ENCODE data around the gene AP4M1.
A peak's percentile ranks its signal among the peaks of the same experiment; 100 is the strongest.

Gene AP4M1

GRCh38 chr7:100087055-100087750 lies 14.2 kb upstream of the AP4M1 start:
- no peak overlapping the region for H3K27ac ChIP-seq
- TF ChIP-seq ZFX (IDR thresholded peaks at IDR 0.05; ENCODE audit: borderline replicate concordance) (no peak), CTCF (IDR thresholded peaks at IDR 0.05) (no peak)

- peak overlapping the region; percentile 82 for H3K27ac ChIP-seq
Measured at GRCh38 chr7:100088095-100088620, 13.3 kb upstream of the AP4M1 start.

GRCh38 chr7:100088621-100089457 lies 12.6 kb upstream of the AP4M1 start, which contains the start of gene COPS6:
COPS6 (plus strand) TSS chr7:100088969; CDS start chr7:100088991, 22 bp downstream.
- TF ChIP-seq CTCF (IDR thresholded peaks at IDR 0.05): no peak
- no peak for TF ChIP-seq ZFX (IDR thresholded peaks at IDR 0.05; ENCODE audit: borderline replicate concordance)
- H3K27ac ChIP-seq: peak within 1 kb of the TSS; percentile 82

More at GRCh38 chr7:100088095-100088620, 13.3 kb upstream of the AP4M1 start:
- TF ChIP-seq ZFX (IDR thresholded peaks at IDR 0.05; ENCODE audit: borderline replicate concordance): no peak
- no peak for TF ChIP-seq CTCF (IDR thresholded peaks at IDR 0.05)

GRCh38 chr7:100089458-100090196 lies 11.8 kb upstream of the AP4M1 start:
- no peak for TF ChIP-seq ZFX (IDR thresholded peaks at IDR 0.05; ENCODE audit: borderline replicate concordance)
- TF ChIP-seq CTCF (IDR thresholded peaks at IDR 0.05): no peak
- H3K27ac ChIP-seq: peak overlapping the region; percentile 82

- peak overlapping the region; percentile 82 for H3K27ac ChIP-seq
- no peak for TF ChIP-seq CTCF (IDR thresholded peaks at IDR 0.05)
- TF ChIP-seq ZFX (IDR thresholded peaks at IDR 0.05; ENCODE audit: borderline replicate concordance): no peak
Measured at GRCh38 chr7:100090527-100091410, 10.7 kb upstream of the AP4M1 start.
